BJ (cell line): ENCODE results near the gene SYT12. TPM values are rescaled to one million over a fixed set of nuclear protein-coding genes. Genes with fewer than 3 reads are reported as not detected.

Source experiments
- CTCF ChIA-PET: fragments of 350-600 bp; formaldehyde crosslinking; extraction: SDS; loops from one replicate; lab custom pipeline; 2021; ENCODE audit warnings: antibody characterized with exemption, inconsistent platforms; lab: Yijun Ruan, JAX
- POLR2A ChIA-PET: fragments of 300-600 bp; sonication (Branson Sonifier 250); formaldehyde crosslinking; extraction: SDS; loops from one replicate; lab custom pipeline; 2021; ENCODE audit warnings: antibody characterized with exemption; lab: Charles Lee
- DNase-seq: peaks from one replicate; pipeline ENCODE4 v3.0.0-alpha.2; 2011; ENCODE audit warnings: low read depth
- H3K27me3 ChIP-seq: 2 replicates; pipeline ENCODE4 v1.6.0; 2011; ENCODE audit warnings: low read length; ENCODE audit not compliant: control insufficient read depth, insufficient read depth
- H3K36me3 ChIP-seq: 2 replicates; pipeline ENCODE4 v1.5.1; 2011; ENCODE audit warnings: low read length; ENCODE audit not compliant: control insufficient read depth, insufficient read depth
- H3K4me3 ChIP-seq: 2 replicates; pipeline ENCODE4 v1.5.1; 2011; ENCODE audit warnings: low read depth, mild to moderate bottlenecking, control low read depth, low read length
- CTCF ChIP-seq: IDR thresholded peaks from 2 replicates; pipeline ENCODE4 v1.5.1; 2011; ENCODE audit warnings: low read depth, mild to moderate bottlenecking, control low read depth, inconsistent platforms, low read length, moderate library complexity; ENCODE audit not compliant: insufficient read depth
- polyA plus RNA-seq: library from polyadenylated mRNA; depleted of rRNA; stranded (reverse); fragments of >200 nt; gene quantifications from 2 replicates; pipeline ENCODE4 v1.2.3, GENCODE V29; 2011

SYT12 gene
- polyA plus RNA-seq, 1 experiment = 0.13 TPM

- H3K36me3 ChIP-seq = peaks cover 3% of the 10 kb centered on the region
- POLR2A ChIA-PET = no interaction called here
- no peaks in the 10 kb centered on the region for H3K27me3 ChIP-seq
- DNase-seq = no peak
- CTCF ChIA-PET = interaction anchor here (0.6 to 5.3 kb wide), 8 partner anchors 14 to 246 kb away, joined by 3 to 34 read pairs (median 3); partner anchors contain the start of gene RHOD
- TF ChIP-seq CTCF = peak; percentile 84
- no peak overlapping the region for H3K4me3 ChIP-seq
Measured at GRCh38 chr11:67071420-67072284, 48.7 kb downstream of the SYT12 start.

GRCh38 chr11:67072295-67072694, 49.4 kb downstream of the SYT12 start:
- Histone ChIP-seq H3K27me3 (no peaks in the 10 kb centered on the region), H3K4me3 (no peak overlapping the region), H3K36me3 (no peaks in the 10 kb centered on the region)
- no peak for DNase-seq
- POLR2A ChIA-PET = no interaction called here
- TF ChIP-seq CTCF = no peak
- CTCF ChIA-PET = interaction anchor here (0.7 to 5.3 kb wide), 6 partner anchors 15 to 245 kb away, joined by 3 to 34 read pairs (median 3); partner anchors contain the start of gene RHOD

- H3K27me3 ChIP-seq = no peaks in the 10 kb centered on the region
- H3K36me3 ChIP-seq = no peaks in the 10 kb centered on the region
- ChIA-PET POLR2A (no interaction called here), CTCF (interaction anchor here (5.3 kb wide), 1 partner anchor 20 kb away, joined by 34 read pairs; no protein-coding TSS in a partner anchor)
- H3K4me3 ChIP-seq = no peak overlapping the region
- no peak for TF ChIP-seq CTCF
- DNase-seq = no peak
Measured at GRCh38 chr11:67073908-67074307, 51.0 kb downstream of the SYT12 start.

GRCh38 chr11:67076202-67076601, 53.3 kb downstream of the SYT12 start:
- ChIA-PET POLR2A (no interaction called here), CTCF (interaction anchor here (5.3 kb wide), 1 partner anchor 22 kb away, joined by 34 read pairs; no protein-coding TSS in a partner anchor)
- TF ChIP-seq CTCF = no peak
- H3K36me3 ChIP-seq = no peaks in the 10 kb centered on the region
- no peak for DNase-seq
- H3K27me3 ChIP-seq = no peaks in the 10 kb centered on the region
- H3K4me3 ChIP-seq = no peak overlapping the region

GRCh38 chr11:67079065-67079705, 56.3 kb downstream of the SYT12 start:
- ChIA-PET POLR2A (no interaction called here), CTCF (interaction anchor here (0.7 to 3.5 kb wide), 5 partner anchors 22 to 184 kb away, joined by 3 to 15 read pairs (median 4); no protein-coding TSS in a partner anchor)
- TF ChIP-seq CTCF = no peak

More at GRCh38 chr11:67079065-67079705, 56.3 kb downstream of the SYT12 start:
- H3K4me3 ChIP-seq = no peak overlapping the region
- DNase-seq = no peak
- H3K27me3 ChIP-seq = no peaks in the 10 kb centered on the region
- H3K36me3 ChIP-seq = no peaks in the 10 kb centered on the region
